K562 (cell line): ENCODE data around the gene E2F3. TPM values are rescaled to one million over a fixed set of nuclear protein-coding genes. Genes with fewer than 3 reads are reported as not detected.

Experiments
- ATAC-seq: fragments of 200-7000 bp; cut with Tn5 transposase; 3 replicates; pipeline ENCODE4 v1.9.1; 2020; ENCODE audit warnings: moderate library complexity
- BruUV-seq: library from RNA; stranded (reverse); fragments of 400-500 nt; replicated peaks from 2 replicates; lab custom pipeline; 2021; lab: Mats Ljungman, UMichigan
- CTCF ChIA-PET: fragments of 300-600 bp; formaldehyde crosslinking; extraction: SDS; loops from one replicate; lab custom pipeline; 2021; ENCODE audit warnings: low intra/inter-chr PET ratio; lab: Yijun Ruan, JAX
- POLR2A ChIA-PET: fragments of 300-600, 350-650 bp; sonication (Branson Sonifier 250); formaldehyde crosslinking; extraction: SDS; loops from one replicate; lab custom pipeline; 2021; ENCODE audit warnings: antibody characterized with exemption, inconsistent platforms; lab: Yijun Ruan, JAX
- DNase-seq, 4 experiments: peaks; one replicate each; pipeline versions ENCODE4 v3.0.0 to v3.0.0-alpha.2; 2011 to 2018; ENCODE audit warnings: low spot score in 3 of 4, mixed read lengths in 3 of 4; ENCODE audit errors: extremely low read depth in 1 of 4
- FAIRE-seq: peaks from 2 replicates; lab custom pipeline; 2011; peaks lifted over from hg19 to GRCh38; lab: Jason Lieb, UNC
- H2AFZ ChIP-seq: 2 replicates; pipeline ENCODE4 v1.6.0; 2011; ENCODE audit warnings: low read depth, low read length, control low read depth, inconsistent platforms
- H3K27ac ChIP-seq: fragments of 200-600 bp; 3 replicates; pipeline ENCODE4 v1.8.0; 2011; ENCODE audit warnings: low read depth, mild to moderate bottlenecking, control low read depth, inconsistent platforms, low read length, moderate library complexity, mixed read lengths; ENCODE audit errors: extremely low read depth
- H3K27me3 ChIP-seq, 2 experiments: fragments of 300-600 bp in 1 of 2; 2 replicates in 1 of 2; 3 replicates in 1 of 2; pipeline versions ENCODE4 v1.6.0 to v1.8.0; 2011; ENCODE audit warnings: inconsistent platforms in 2 of 2, low read length in 2 of 2, mild to moderate bottlenecking in 1 of 2, mixed read lengths in 1 of 2, moderate library complexity in 1 of 2; ENCODE audit not compliant: control insufficient read depth in 2 of 2, insufficient read depth in 2 of 2
- H3K36me3 ChIP-seq: fragments of 300-600 bp; 3 replicates; pipeline ENCODE4 v1.8.0; 2011; ENCODE audit warnings: mild to moderate bottlenecking, low read length, inconsistent platforms; ENCODE audit not compliant: control insufficient read depth, insufficient read depth
- H3K4me1 ChIP-seq, 2 experiments: fragments of 200-600 bp in 1 of 2; replicated peaks in 1 of 2; 2 replicates in 1 of 2; 3 replicates in 1 of 2; pipeline versions ENCODE4 v1.5.1 to v1.8.0; 2011; ENCODE audit warnings: inconsistent platforms in 2 of 2, low read length in 2 of 2, mild to moderate bottlenecking in 1 of 2, mixed read lengths in 1 of 2, moderate library complexity in 1 of 2; ENCODE audit not compliant: control insufficient read depth in 2 of 2, insufficient read depth in 2 of 2
- H3K4me2 ChIP-seq: 2 replicates; pipeline ENCODE4 v1.6.1; 2011; ENCODE audit warnings: low read length, control low read depth, inconsistent platforms, mixed read lengths; ENCODE audit not compliant: insufficient read depth
- H3K4me3 ChIP-seq: fragments of 200-600 bp; sonication (generic), shearing (Covaris generic); 2 replicates; pipeline ENCODE4 v1.5.1; 2016; ENCODE audit warnings: control low read depth, inconsistent platforms
- H3K79me2 ChIP-seq: fragments of 200-600 bp; 3 replicates; pipeline ENCODE4 v1.8.0; 2011; ENCODE audit warnings: low read length, inconsistent platforms; ENCODE audit not compliant: control insufficient read depth, insufficient read depth
- H3K9ac ChIP-seq, 2 experiments: 2 replicates each; pipeline versions ENCODE4 v1.6.0 to v1.6.1; 2011; ENCODE audit warnings: low read depth in 2 of 2, low read length in 2 of 2, control low read depth in 1 of 2, inconsistent platforms in 1 of 2, mild to moderate bottlenecking in 1 of 2, mixed read lengths in 1 of 2; ENCODE audit not compliant: insufficient read depth in 1 of 2
- H3K9me1 ChIP-seq: one replicate; pipeline ENCODE4 v1.6.0; 2011; ENCODE audit warnings: inconsistent platforms, mild to moderate bottlenecking, low read length, moderate library complexity; ENCODE audit not compliant: control insufficient read depth, insufficient read depth
- H3K9me3 ChIP-seq: replicated peaks from 2 replicates; pipeline ENCODE4 v1.5.1; 2011; ENCODE audit warnings: low read depth, low read length, inconsistent platforms; ENCODE audit not compliant: control insufficient read depth, insufficient read depth
- H4K20me1 ChIP-seq: replicated peaks from 2 replicates; pipeline ENCODE4 v1.6.1; 2011; ENCODE audit warnings: low read length, inconsistent platforms, mixed read lengths; ENCODE audit not compliant: control insufficient read depth, insufficient read depth
- CBFA2T2 ChIP-seq: fragments of 450-650 bp; conservative IDR thresholded peaks from 2 replicates; pipeline ENCODE4 v1.6.1; 2017; ENCODE audit warnings: mild to moderate bottlenecking
- DPF2 ChIP-seq: fragments of 450-650 bp; IDR thresholded peaks from 2 replicates; pipeline ENCODE4 v1.6.1; 2016
- EP300 ChIP-seq: IDR thresholded peaks from 2 replicates; pipeline ENCODE4 v1.6.1; 2012; ENCODE audit warnings: low read length, improper control_type of control experiment
- GTF2E2 ChIP-seq: fragments of 200-800 bp; sonication (Bioruptor generic); IDR thresholded peaks from 2 replicates; pipeline ENCODE4 v1.6.1; 2016; ENCODE audit warnings: missing genetic modification characterization, missing compliant biosample characterization
- IRF9 ChIP-seq: fragments of 450-650 bp; IDR thresholded peaks from 2 replicates; pipeline ENCODE4 v1.6.1; 2016; ENCODE audit warnings: missing biosample characterization, missing genetic modification characterization
- JUND ChIP-seq, 2 experiments: IDR thresholded peaks; 2 replicates in 1 of 2; 3 replicates in 1 of 2; pipeline ENCODE4 v1.6.1; 2011; ENCODE audit warnings: borderline replicate concordance in 2 of 2, low read depth in 2 of 2, low read length in 2 of 2, improper control_type of control experiment in 1 of 2, missing biosample characterization in 1 of 2, missing genetic modification characterization in 1 of 2, missing genetic modification reagents in 1 of 2
- MAFK ChIP-seq: IDR thresholded peaks from 2 replicates; pipeline ENCODE4 v1.6.1; 2011; ENCODE audit warnings: low read length, improper control_type of control experiment
- SMAD3 ChIP-seq: fragments of 450-650 bp; formaldehyde crosslinking; conservative IDR thresholded peaks from 2 replicates; pipeline ENCODE4 v1.4.0; 2020; ENCODE audit warnings: mild to moderate bottlenecking
- TCF7 ChIP-seq: sonication (generic); IDR thresholded peaks from 2 replicates; pipeline ENCODE4 v1.6.1; 2016; ENCODE audit warnings: antibody characterized with exemption, borderline replicate concordance
- VEZF1 ChIP-seq: fragments of 200-800 bp; sonication (Bioruptor generic); IDR thresholded peaks from 2 replicates; pipeline ENCODE4 v1.6.1; 2017; ENCODE audit warnings: missing genetic modification characterization, missing compliant biosample characterization
- ZNF197 ChIP-seq: fragments of 200-800 bp; sonication (Bioruptor generic); IDR thresholded peaks from 2 replicates; pipeline ENCODE4 v1.6.1; 2016; ENCODE audit warnings: low read depth, missing genetic modification characterization, missing compliant biosample characterization
- ZNF41 ChIP-seq: fragments of 250-450 bp; sonication (Bioruptor Pico); conservative IDR thresholded peaks from 2 replicates; pipeline ENCODE4 v1.4.0; 2020; ENCODE audit warnings: mild to moderate bottlenecking
- ZNF639 ChIP-seq, 2 experiments: fragments of 200-800 bp in 1 of 2; sonication (Bioruptor generic) in 1 of 2; sonication (generic) in 1 of 2; formaldehyde crosslinking in 1 of 2; IDR thresholded peaks in 1 of 2; conservative IDR thresholded peaks in 1 of 2; 2 replicates each; pipeline versions ENCODE4 v1.5.0 to v1.6.1; 2016 to 2020; ENCODE audit warnings: missing compliant biosample characterization in 1 of 2, missing genetic modification characterization in 1 of 2, missing genetic modification reagents in 1 of 2
- WGBS: fragments of 100-300 bp; shearing (Covaris generic); methylation state at CpG from one replicate; pipeline ENCODE4 v1.1.6; 2016; ENCODE audit warnings: low coverage, mixed read lengths; ENCODE audit not compliant: insufficient coverage; ENCODE audit errors: missing lambda C conversion rate; 5-methylcytosine and 5-hydroxymethylcytosine counted together
- in situ Hi-C: fragments of 300-500 bp; cut with MboI; formaldehyde crosslinking; loops from 4 replicates; pipeline ENCODE4 v1.15.0; 2018; ENCODE audit warnings: inconsistent platforms, mixed read lengths
- intact Hi-C: fragments of 100-400 bp; cut with micrococcal nuclease; formaldehyde crosslinking; loops from 2 replicates; pipeline ENCODE4 v1.14.2; 2022
- polyA plus RNA-seq, 8 experiments: library from polyadenylated mRNA; depleted of rRNA in 4 of 8; stranded (reverse) in 5 of 8; unstranded in 3 of 8; fragments of >200 nt; fragmentation: Nextera tagmentation in 2 of 8; fragmentation: Illumina TruSeq in 1 of 8; extraction: Ambion mirVana in 2 of 8; extraction: Trizol in 1 of 8; gene quantifications; 2 replicates each; pipeline versions ENCODE4 v1.2.1 to v1.2.3, GENCODE V29; 2011 to 2014; ENCODE audit warnings: inconsistent platforms in 1 of 8, missing spikeins in 1 of 8
- total RNA-seq, 7 experiments: library from RNA; depleted of rRNA in 6 of 7; stranded (reverse); fragments of >200 nt in 6 of 7; fragmentation: Illumina TruSeq in 2 of 7; extraction: Trizol in 2 of 7; gene quantifications; 2 replicates each; pipeline versions ENCODE4 v1.2.1 to v1.2.3, GENCODE V29; 2011 to 2021; ENCODE audit warnings: low replicate concordance in 1 of 7

The E2F3 gene
- total and polyA plus RNA-seq, 9 of the 15 experiments (the other 6 are each of a cell fraction or from before 2014, with no cell fraction given), result 11.1 to 44.7 (median 27.2) TPM

- TF ChIP-seq SMAD3, result no peak
- no peak for TF ChIP-seq CBFA2T2
- no peak for TF ChIP-seq ZNF41 (CRISPR knock-in tag)
These were observed 53.7 kb downstream of the E2F3 start (continued) for GRCh38 chr6:20455251-20455940.

GRCh38 chr6:20458027-20458894 is 56.6 kb downstream of the E2F3 start:
- Histone ChIP-seq H2AFZ (0 out of 2 replicates have a peak overlapping the region, but pooled peaks have one; percentile 3), H3K4me2 (peak overlapping the region; percentile 64), H3K36me3 (peaks cover 65% of the 10 kb centered on the region), H3K9me1 (no peaks in the 10 kb centered on the region), H3K27me3 (no peaks in the 10 kb centered on the region), H3K4me1 (peaks cover 34 to 68% of the 10 kb centered on the region in 2 experiments), H3K27ac (peak overlapping the region; percentile 89), H3K9ac (peak overlapping the region in 1 of 2 experiments; percentile 49; a peak in 3 of 4 replicates), H3K4me3 (peak overlapping the region; percentile 3; the same call in 1 of the 2 replicates), H4K20me1 (0 out of 2 replicates have a peak, but pooled peaks cover 6% of the 10 kb centered on the region), H3K79me2 (peaks cover 98% of the 10 kb centered on the region), H3K9me3 (no peaks in the 10 kb centered on the region)
- BruUV-seq, result no TSS peak
- in situ Hi-C loops, result no loop called here
- ATAC-seq, result peak; percentile 89
- ChIA-PET CTCF (no interaction called here), POLR2A (interaction anchor here (0.6 to 2.5 kb wide), 10 partner anchors 11 to 284 kb away, joined by 3 to 19 read pairs (median 4); no protein-coding TSS in a partner anchor)
- DNase-seq, result peak; percentile 53 to 93 (median 70)
- intact Hi-C loops, result loop anchor here (2.0 kb wide), 2 partner anchors 53 to 71 kb away; no protein-coding TSS in a partner anchor
- WGBS, result under 1% methylated on average over 8 of the region's 8 CpGs
- FAIRE-seq, result peak; percentile 95
- TF ChIP-seq ZNF639 (CRISPR knock-in tag; conservative IDR thresholded peaks at IDR 0.05 in 1 of 2, IDR thresholded peaks at IDR 0.05 in 1 of 2) (peak in 1 of 2 experiments; percentile 90; a peak in 2 of 4 replicates), ZNF197 (CRISPR knock-in tag) (peak; percentile 52; the same call in 1 of the 2 replicates), DPF2 (peak; percentile 100), IRF9 (tag) (no peak), JUND (IDR thresholded peaks at IDR 0.05; ENCODE audit: borderline replicate concordance, low read depth, low read length) (peak; percentile 89), JUND (tag; IDR thresholded peaks at IDR 0.05; ENCODE audit: borderline replicate concordance, low read depth, low read length) (peak; percentile 85; the same call in 1 of the 3 replicates), EP300 (peak; percentile 98), GTF2E2 (tag) (0 out of 2 replicates have a peak, but pooled peaks have one; percentile 39), VEZF1 (CRISPR knock-in tag) (peak; percentile 73), TCF7 (0 out of 2 replicates have a peak, but pooled peaks have one; percentile 54), MAFK (peak; percentile 84; the same call in 1 of the 2 replicates)
